ENCODE data around the gene MST1.
"Not testable (repeated sequence)": the region's sequence is repeated elsewhere in the genome, so short reads cannot be mapped to it uniquely, and the experiment has no call there.

Gene MST1

GRCh38 chr3:49701388-49702077 is 12.3 kb upstream of the MST1 start:
- H3K27ac ChIP-seq (ENCODE audit: low read depth, low read length): no peak overlapping the region
- no peak overlapping the region for H3K9ac ChIP-seq (ENCODE audit: low read depth in 1 of 2, low read length in 2 of 2)
- H3K27me3 ChIP-seq (ENCODE audit: control insufficient read depth in 1 of 2, insufficient read depth in 2 of 2, low read length in 2 of 2): no peaks in the 10 kb centered on the region
- H3K4me3 ChIP-seq (ENCODE audit: low read depth in 1 of 2, low read length in 2 of 2): no peak overlapping the region
- H3K9me3 ChIP-seq (ENCODE audit: control insufficient read depth in 1 of 2, low read length in 2 of 2): no peaks in the 10 kb centered on the region
- H3K4me1 ChIP-seq (ENCODE audit: control insufficient read depth in 1 of 2, insufficient read depth in 2 of 2, low read length in 2 of 2): no peaks in the 10 kb centered on the region
- H3K36me3 ChIP-seq (ENCODE audit: control insufficient read depth in 1 of 2, insufficient read depth in 2 of 2, low read length in 2 of 2): peaks cover 49 to 82% of the 10 kb centered on the region in 2 donors

DNA sequence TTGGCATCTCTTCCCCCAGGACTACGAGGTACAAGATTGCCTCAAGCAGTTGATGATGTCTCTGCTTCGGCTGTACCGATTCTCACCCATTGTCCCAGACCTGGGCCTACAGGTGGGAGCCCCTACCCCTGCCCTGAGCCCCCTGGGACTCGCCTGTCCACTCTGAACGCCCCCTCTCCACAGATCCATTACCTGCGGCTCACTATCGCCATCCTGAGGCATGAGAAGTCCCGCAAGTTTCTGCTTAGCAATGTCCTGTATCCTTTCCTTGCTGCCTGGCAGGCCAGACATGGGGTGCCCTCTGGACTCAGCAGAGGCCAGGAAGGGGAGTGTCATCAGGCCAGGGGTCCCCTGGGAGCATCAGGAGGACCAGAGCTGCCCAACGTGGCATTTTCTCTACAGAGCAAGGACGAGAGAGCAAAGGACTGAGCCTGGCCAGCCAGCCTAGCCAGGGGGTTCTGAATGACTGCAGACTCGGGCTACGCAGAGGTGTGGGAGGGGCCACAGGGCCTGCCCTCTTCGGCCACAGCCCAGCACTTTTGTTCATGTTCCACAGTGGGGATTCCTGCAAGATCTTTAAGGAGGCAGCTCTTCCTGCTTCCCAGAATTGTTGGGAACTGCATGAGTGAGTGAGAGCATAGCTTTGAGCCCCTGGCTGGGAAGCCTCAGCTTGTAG is 11.3 kb upstream of the MST1 start:
- Histone ChIP-seq H3K27ac (ENCODE audit: low read depth, low read length) (no peak overlapping the region), H3K4me1 (ENCODE audit: control insufficient read depth in 1 of 2, insufficient read depth in 2 of 2, low read length in 2 of 2) (no peaks in the 10 kb centered on the region), H3K9ac (ENCODE audit: low read depth in 1 of 2, low read length in 2 of 2) (no peak overlapping the region), H3K9me3 (ENCODE audit: control insufficient read depth in 1 of 2, low read length in 2 of 2) (no peaks in the 10 kb centered on the region), H3K36me3 (ENCODE audit: control insufficient read depth in 1 of 2, insufficient read depth in 2 of 2, low read length in 2 of 2) (peaks cover 49 to 72% of the 10 kb centered on the region in 2 donors), H3K27me3 (ENCODE audit: control insufficient read depth in 1 of 2, insufficient read depth in 2 of 2, low read length in 2 of 2) (no peaks in the 10 kb centered on the region), H3K4me3 (ENCODE audit: low read depth in 1 of 2, low read length in 2 of 2) (no peak overlapping the region)

- Histone ChIP-seq H3K4me3 (ENCODE audit: low read depth in 1 of 2, low read length in 2 of 2) (no peak overlapping the region), H3K9me3 (ENCODE audit: control insufficient read depth in 1 of 2, low read length in 2 of 2) (no peaks in the 10 kb centered on the region), H3K27ac (ENCODE audit: low read depth, low read length) (no peak overlapping the region), H3K9ac (ENCODE audit: low read depth in 1 of 2, low read length in 2 of 2) (no peak overlapping the region), H3K4me1 (ENCODE audit: control insufficient read depth in 1 of 2, insufficient read depth in 2 of 2, low read length in 2 of 2) (no peaks in the 10 kb centered on the region), H3K27me3 (ENCODE audit: control insufficient read depth in 1 of 2, insufficient read depth in 2 of 2, low read length in 2 of 2) (no peaks in the 10 kb centered on the region), H3K36me3 (ENCODE audit: control insufficient read depth in 1 of 2, insufficient read depth in 2 of 2, low read length in 2 of 2) (peaks cover 45 to 67% of the 10 kb centered on the region in 2 donors)
Measured at GRCh38 chr3:49700014-49700413, 10.7 kb upstream of the MST1 start.

- Histone ChIP-seq H3K9me3 (ENCODE audit: control insufficient read depth in 1 of 2, low read length in 2 of 2) (no peaks in the 10 kb centered on the region), H3K9ac (ENCODE audit: low read depth in 1 of 2, low read length in 2 of 2) (no peak overlapping the region), H3K4me3 (ENCODE audit: low read depth in 1 of 2, low read length in 2 of 2) (no peak overlapping the region), H3K27ac (ENCODE audit: low read depth, low read length) (no peak overlapping the region), H3K4me1 (ENCODE audit: control insufficient read depth in 1 of 2, insufficient read depth in 2 of 2, low read length in 2 of 2) (no peaks in the 10 kb centered on the region), H3K36me3 (ENCODE audit: control insufficient read depth in 1 of 2, insufficient read depth in 2 of 2, low read length in 2 of 2) (peaks cover 41 to 61% of the 10 kb centered on the region in 2 donors), H3K27me3 (ENCODE audit: control insufficient read depth in 1 of 2, insufficient read depth in 2 of 2, low read length in 2 of 2) (no peaks in the 10 kb centered on the region)
Measured at GRCh38 chr3:49699281-49699979, 10.2 kb upstream of the MST1 start.

DNA sequence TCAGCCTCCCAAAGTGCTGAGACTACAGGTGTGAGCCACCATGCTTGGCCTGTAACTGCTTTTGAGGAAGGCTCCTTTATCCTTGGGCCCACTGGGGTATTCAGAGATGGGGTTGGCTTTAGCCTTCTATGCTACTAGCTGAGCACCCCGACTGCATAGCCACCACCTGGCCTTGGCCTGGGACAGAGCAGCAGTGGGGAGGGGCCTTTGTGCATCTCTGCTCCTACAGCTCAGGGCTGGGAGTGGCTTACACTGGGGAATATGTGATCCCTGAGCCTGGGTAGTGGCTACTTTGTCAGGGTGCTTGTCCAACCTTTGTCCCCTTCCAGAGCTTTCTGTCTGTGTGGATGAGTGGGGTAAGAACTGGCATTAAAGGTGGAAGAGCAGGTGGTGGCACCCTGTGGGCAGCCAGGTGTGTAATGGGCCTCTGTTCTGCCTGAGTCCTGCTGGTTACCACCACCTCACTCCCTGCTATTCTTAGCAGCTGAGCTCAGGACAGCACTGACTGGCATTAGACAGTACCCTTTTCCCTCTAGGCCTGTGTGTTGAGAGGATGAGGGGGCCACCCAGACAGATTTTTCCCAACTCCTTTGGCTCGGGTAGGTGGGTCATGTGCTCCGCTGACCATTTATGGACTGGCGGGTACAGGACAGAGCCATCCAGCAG is 6.2 kb upstream of the MST1 start:
- H3K27ac ChIP-seq (ENCODE audit: low read depth, low read length); H3K4me3 ChIP-seq (ENCODE audit: low read depth in 1 of 2, low read length in 2 of 2); H3K27me3 ChIP-seq (ENCODE audit: control insufficient read depth in 1 of 2, insufficient read depth in 2 of 2, low read length in 2 of 2); H3K9me3 ChIP-seq (ENCODE audit: control insufficient read depth in 1 of 2, low read length in 2 of 2); H3K9ac ChIP-seq (ENCODE audit: low read depth in 1 of 2, low read length in 2 of 2): not testable (repeated sequence)
- H3K4me1 ChIP-seq (ENCODE audit: control insufficient read depth in 1 of 2, insufficient read depth in 2 of 2, low read length in 2 of 2): peaks cover 0 to 12% of the 10 kb centered on the region in 2 donors
- H3K36me3 ChIP-seq (ENCODE audit: control insufficient read depth in 1 of 2, insufficient read depth in 2 of 2, low read length in 2 of 2): peaks cover 11 to 33% of the 10 kb centered on the region in 2 donors

DNA sequence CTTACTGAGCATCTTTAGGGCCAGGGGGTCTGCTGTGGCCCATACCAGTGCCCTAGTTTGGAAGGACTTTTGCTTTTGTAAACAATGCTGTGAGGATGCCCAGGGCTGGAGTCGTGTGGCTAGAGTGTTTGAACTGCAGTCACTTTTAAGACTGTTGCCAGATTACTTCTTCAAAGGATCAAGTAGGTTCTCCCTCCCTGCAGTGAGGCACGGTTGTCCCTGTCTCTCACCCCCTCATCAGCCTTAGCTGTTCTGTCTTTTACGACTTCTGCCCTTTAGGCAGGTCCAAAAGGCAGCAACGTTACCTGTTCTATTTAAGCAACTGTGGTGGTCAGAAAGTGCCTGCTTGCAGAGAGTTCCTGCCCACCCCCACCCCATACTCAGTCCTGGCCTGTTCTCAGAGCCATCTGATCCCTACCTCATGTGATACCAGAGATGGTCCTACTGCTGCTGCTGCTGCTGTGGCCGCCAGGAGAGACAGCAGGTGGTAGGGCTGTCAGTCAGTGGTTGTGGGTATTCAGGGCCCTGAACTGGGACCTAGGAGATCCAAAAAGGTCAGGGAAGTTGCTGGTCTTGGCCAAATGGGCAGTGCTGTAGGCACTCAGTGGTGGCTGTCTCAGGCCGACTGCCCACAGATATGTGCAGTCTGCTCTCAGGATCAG is 5.3 kb upstream of the MST1 start:
- not testable (repeated sequence) for H3K4me3 ChIP-seq (ENCODE audit: low read depth in 1 of 2, low read length in 2 of 2); H3K27ac ChIP-seq (ENCODE audit: low read depth, low read length); H3K9me3 ChIP-seq (ENCODE audit: control insufficient read depth in 1 of 2, low read length in 2 of 2); H3K27me3 ChIP-seq (ENCODE audit: control insufficient read depth in 1 of 2, insufficient read depth in 2 of 2, low read length in 2 of 2); H3K9ac ChIP-seq (ENCODE audit: low read depth in 1 of 2, low read length in 2 of 2)
- peaks cover 3 to 23% of the 10 kb centered on the region in 2 donors for H3K36me3 ChIP-seq (ENCODE audit: control insufficient read depth in 1 of 2, insufficient read depth in 2 of 2, low read length in 2 of 2)
- H3K4me1 ChIP-seq (ENCODE audit: control insufficient read depth in 1 of 2, insufficient read depth in 2 of 2, low read length in 2 of 2): peaks cover 0 to 19% of the 10 kb centered on the region in 2 donors

GRCh38 chr3:49691481-49691880 is 2.2 kb upstream of the MST1 start:
- H3K4me3 ChIP-seq (ENCODE audit: low read depth in 1 of 2, low read length in 2 of 2): not testable (repeated sequence)
- Histone ChIP-seq H3K9ac (ENCODE audit: low read depth in 1 of 2, low read length in 2 of 2) (peak overlapping the region in 1 of 2 donors; percentile 38), H3K4me1 (ENCODE audit: control insufficient read depth in 1 of 2, insufficient read depth in 2 of 2, low read length in 2 of 2) (peaks cover 0 to 35% of the 10 kb centered on the region in 2 donors)

DNA sequence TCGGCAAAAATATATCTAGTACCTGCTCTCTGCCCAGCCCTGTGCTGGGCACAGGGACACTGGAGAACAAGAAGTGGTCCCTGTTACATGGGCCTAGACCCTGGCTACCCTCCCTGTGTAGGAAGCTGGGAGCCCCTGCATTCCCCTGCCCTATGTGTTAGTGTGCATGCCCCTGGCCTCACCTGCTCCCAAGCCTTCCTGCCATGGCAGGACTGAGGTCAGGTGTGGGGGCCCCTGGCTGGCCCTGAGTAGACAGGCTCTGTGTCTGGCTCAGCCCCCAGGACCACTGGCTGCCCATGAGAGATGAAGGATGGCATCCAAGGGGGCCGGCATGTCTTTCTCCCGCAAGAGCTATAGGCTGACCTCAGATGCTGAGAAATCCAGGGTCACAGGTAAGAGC is 1.6 kb upstream of the MST1 start:
- not testable (repeated sequence) for H3K36me3 ChIP-seq (ENCODE audit: control insufficient read depth in 1 of 2, insufficient read depth in 2 of 2, low read length in 2 of 2); H3K27me3 ChIP-seq (ENCODE audit: control insufficient read depth in 1 of 2, insufficient read depth in 2 of 2, low read length in 2 of 2); H3K9me3 ChIP-seq (ENCODE audit: control insufficient read depth in 1 of 2, low read length in 2 of 2); H3K27ac ChIP-seq (ENCODE audit: low read depth, low read length)
- H3K9ac ChIP-seq (ENCODE audit: low read depth in 1 of 2, low read length in 2 of 2): peak overlapping the region in 1 of 2 donors; percentile 38
- peak overlapping the region; percentile 13 to 21 for H3K4me3 ChIP-seq (ENCODE audit: low read depth in 1 of 2, low read length in 2 of 2)
- H3K4me1 ChIP-seq (ENCODE audit: control insufficient read depth in 1 of 2, insufficient read depth in 2 of 2, low read length in 2 of 2): peaks cover 0 to 35% of the 10 kb centered on the region in 2 donors

More at GRCh38 chr3:49691481-49691880, 2.2 kb upstream of the MST1 start:
- not testable (repeated sequence) for H3K27ac ChIP-seq (ENCODE audit: low read depth, low read length); H3K27me3 ChIP-seq (ENCODE audit: control insufficient read depth in 1 of 2, insufficient read depth in 2 of 2, low read length in 2 of 2); H3K36me3 ChIP-seq (ENCODE audit: control insufficient read depth in 1 of 2, insufficient read depth in 2 of 2, low read length in 2 of 2); H3K9me3 ChIP-seq (ENCODE audit: control insufficient read depth in 1 of 2, low read length in 2 of 2)

- not testable (repeated sequence) for H3K9me3 ChIP-seq (ENCODE audit: control insufficient read depth in 1 of 2, low read length in 2 of 2); H3K27me3 ChIP-seq (ENCODE audit: control insufficient read depth in 1 of 2, insufficient read depth in 2 of 2, low read length in 2 of 2); H3K36me3 ChIP-seq (ENCODE audit: control insufficient read depth in 1 of 2, insufficient read depth in 2 of 2, low read length in 2 of 2); H3K27ac ChIP-seq (ENCODE audit: low read depth, low read length)
- Histone ChIP-seq H3K4me1 (ENCODE audit: control insufficient read depth in 1 of 2, insufficient read depth in 2 of 2, low read length in 2 of 2) (peaks cover 0 to 35% of the 10 kb centered on the region in 2 donors), H3K4me3 (ENCODE audit: low read depth in 1 of 2, low read length in 2 of 2) (peak overlapping the region; percentile 75 to 96), H3K9ac (ENCODE audit: low read depth in 1 of 2, low read length in 2 of 2) (peak overlapping the region; percentile 63 to 87)
Measured at GRCh38 chr3:49689908-49690624, 792 bp upstream of the MST1 start.

Data from duodenal mucosa (tissue), 2 donors.